Adrenal gland (tissue), 12 donors: ENCODE measurements around the gene AP1M1. TPM values are rescaled to one million over a fixed set of nuclear protein-coding genes. Genes with fewer than 3 reads are reported as not detected.

Experiments
- DNase-seq, 7 donors: peaks; one replicate each; pipeline ENCODE4 v3.0.0-alpha.2; 2019 to 2020
- H3K27ac ChIP-seq, 5 donors: fragments of 200-600 bp; sonication (generic) in 4 of 5; 1 replicate in 3 of 5; 2 replicates in 2 of 5; pipeline versions ENCODE4 v1.5.1 to v1.8.0; 2016 to 2020; ENCODE audit warnings: mild to moderate bottlenecking in 1 of 5
- H3K27me3 ChIP-seq: fragments of 200-600 bp; 2 replicates; pipeline ENCODE4 v1.8.0; 2021
- H3K36me3 ChIP-seq, 2 donors: fragments of 200-600 bp; replicated peaks in 1 of 2; 1 replicate in 1 of 2; 2 replicates in 1 of 2; pipeline versions ENCODE4 v1.5.1 to v1.8.0; 2018 to 2022
- H3K4me1 ChIP-seq, 2 donors: fragments of 200-600 bp; replicated peaks in 1 of 2; 1 replicate in 1 of 2; 2 replicates in 1 of 2; pipeline versions ENCODE4 v1.5.1 to v1.8.0; 2018 to 2021
- H3K4me3 ChIP-seq, 4 donors: fragments of 200-600 bp; sonication (generic) in 3 of 4; one replicate each; pipeline ENCODE4 v1.5.1; 2016 to 2018
- H3K9me3 ChIP-seq, 3 donors: fragments of 200-600 bp; sonication (generic) in 1 of 3; replicated peaks in 1 of 3; 1 replicate in 2 of 3; 2 replicates in 1 of 3; pipeline versions ENCODE4 v1.5.1 to v1.8.0; 2016 to 2021
- CTCF ChIP-seq, 6 experiments: fragments of 450-650 bp in 4 of 6; fragments of 200-600 bp in 2 of 6; sonication (generic) in 1 of 6; IDR thresholded peaks; 1 replicate in 5 of 6; 2 replicates in 1 of 6; pipeline versions ENCODE4 v1.5.1 to v1.8.0; 2016 to 2021; ENCODE audit warnings: antibody characterized with exemption in 6 of 6, mild to moderate bottlenecking in 2 of 6, moderate library complexity in 1 of 6
- POLR2A ChIP-seq, 2 donors: fragments of 450-650 bp; IDR thresholded peaks; one replicate each; pipeline ENCODE4 v1.6.1; 2017; ENCODE audit warnings: antibody characterized with exemption in 2 of 2, mild to moderate bottlenecking in 2 of 2, moderate library complexity in 1 of 2
- WGBS, 4 donors: extraction: QIAGEN DNeasy Blood & Tissue Kit in 2 of 4; methylation state at CpG; one replicate each; pipeline versions ENCODE4 v1.1.5 to v1.1.7; 2013 to 2017; 5-methylcytosine and 5-hydroxymethylcytosine counted together
- intact Hi-C, 2 donors: fragments of 100-400 bp; cut with DNase I; formaldehyde crosslinking; loops; one replicate each; pipeline versions ENCODE4 v1.14.1 to v1.15.0; 2022 to 2023
- polyA plus RNA-seq, 3 donors: library from polyadenylated mRNA; stranded (reverse); fragments of 200-250 nt in 2 of 3; fragments of 350-450 nt in 1 of 3; fragmentation: Illumina TruSeq in 1 of 3; extraction: RNeasy Lipid Tissue Mini Kit (QIAGEN cat#74804) in 1 of 3; gene quantifications; one replicate each; pipeline ENCODE4 v1.2.3, GENCODE V29; 2013 to 2014
- total RNA-seq, 9 donors: library from RNA; depleted of rRNA in 4 of 9; stranded (reverse); fragments of >200 nt in 4 of 9; fragments of 120-200 nt in 1 of 9; fragmentation: NEBNext Ultra II Directional in 1 of 9; extraction: Animal tissue kit (Norgen Biotek cat#: 25700) in 1 of 9; gene quantifications; one replicate each; pipeline versions ENCODE4 v1.1.0 to v1.2.4, GENCODE V29; 2013 to 2023
- donor health status: healthy with polysubstance abuse.
- donor health status: Bipolar disorder and iron deficiency.
- donor health status: DM: yes; HTN: yes; CAD: no.
- donor health status: DM: no; HTN: no; CAD: no.
- donor health status: DM: no; HTN: no; CAD: no.
- donor health status: DM: yes; HTN: yes; CAD: no.

AP1M1 gene
- total and polyA plus RNA-seq, 12 donors = 51.3 to 99.6 (median 82.5) TPM

GRCh38 chr19:16218851-16219250 lies 21.1 kb downstream of the AP1M1 start:
- Histone ChIP-seq H3K27me3 (no peaks in the 10 kb centered on the region), H3K4me1 (no peaks in the 10 kb centered on the region), H3K27ac (no peak overlapping the region), H3K9me3 (peaks cover 0 to 19% (median 0%) of the 10 kb centered on the region in 3 donors), H3K36me3 (peaks cover 0 to 10% of the 10 kb centered on the region in 2 donors), H3K4me3 (no peak overlapping the region)
- intact Hi-C loops = no loop called here
- no peak for TF ChIP-seq CTCF (IDR thresholded peaks at IDR 0.05)
- TF ChIP-seq POLR2A (IDR thresholded peaks at IDR 0.05) = no peak
- no peak for DNase-seq
- WGBS, 4 donors = 93 to 100% (median 97%) methylated on average over 2 of the region's 2 CpGs

DNA sequence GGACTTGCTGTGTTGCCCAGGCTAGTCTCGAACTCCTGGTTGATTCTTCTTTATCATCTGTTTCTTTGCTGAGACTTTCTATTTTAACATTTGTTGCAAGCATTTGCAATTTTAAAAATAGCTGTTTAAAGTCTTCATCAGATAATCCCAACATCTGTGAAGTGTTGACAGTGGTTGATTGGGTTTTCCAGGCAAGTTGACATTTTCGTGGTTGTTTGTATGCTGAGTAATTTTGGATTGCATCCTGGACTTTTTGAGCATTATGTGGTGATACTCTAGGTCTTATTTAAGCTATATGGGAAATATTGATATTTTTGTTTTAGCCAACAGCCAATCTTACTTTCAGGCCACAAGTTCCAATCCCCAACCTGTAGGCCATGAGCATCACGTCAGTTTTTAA lies 25.1 kb downstream of the AP1M1 start:
- no peak for TF ChIP-seq POLR2A (IDR thresholded peaks at IDR 0.05)
- TF ChIP-seq CTCF (IDR thresholded peaks at IDR 0.05) = no peak
- no peak for DNase-seq
- H3K27me3 ChIP-seq = no peaks in the 10 kb centered on the region
- no peaks in the 10 kb centered on the region for H3K4me1 ChIP-seq
- no peak overlapping the region for H3K4me3 ChIP-seq
- H3K27ac ChIP-seq = no peak overlapping the region
- H3K9me3 ChIP-seq = peaks cover 0 to 19% (median 0%) of the 10 kb centered on the region in 3 donors
- peaks cover 0 to 46% of the 10 kb centered on the region in 2 donors for H3K36me3 ChIP-seq
- intact Hi-C loops = no loop called here
- 92 to 94% (median 93%) methylated on average over 3 of the region's 3 CpGs for WGBS, 4 donors

DNA sequence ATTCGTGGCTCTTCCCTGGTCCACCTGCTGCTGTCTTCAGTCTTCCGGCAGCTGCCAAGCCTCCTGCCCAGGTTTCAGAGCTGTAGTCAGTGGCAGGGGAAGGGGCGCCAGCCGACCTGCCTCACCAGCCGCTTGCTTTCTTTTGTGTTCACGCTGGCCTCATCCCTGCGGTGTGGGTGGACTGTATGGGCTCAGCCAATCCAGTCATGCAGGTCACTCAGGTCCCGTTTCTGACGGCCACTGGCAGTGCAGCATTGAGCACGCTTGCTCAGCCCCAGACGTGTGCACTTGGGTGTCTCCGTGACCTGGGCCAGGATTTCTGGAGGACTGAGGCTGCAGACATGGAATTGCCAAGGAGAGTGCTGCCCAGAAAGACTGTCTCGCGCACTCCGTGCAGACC lies 26.0 kb downstream of the AP1M1 start:
- Histone ChIP-seq H3K27ac (no peak overlapping the region), H3K36me3 (peaks cover 0 to 56% of the 10 kb centered on the region in 2 donors), H3K4me1 (no peaks in the 10 kb centered on the region), H3K4me3 (no peak overlapping the region), H3K9me3 (peaks cover 0 to 19% (median 0%) of the 10 kb centered on the region in 3 donors), H3K27me3 (no peaks in the 10 kb centered on the region)
- intact Hi-C loops = no loop called here
- TF ChIP-seq POLR2A (IDR thresholded peaks at IDR 0.05) (no peak), CTCF (IDR thresholded peaks at IDR 0.05) (no peak)
- DNase-seq = peak in 1 of 7 donors; percentile 46
- WGBS, 4 donors = 80 to 88% (median 84%) methylated on average over 12 to 15 of the region's 15 CpGs

- Histone ChIP-seq H3K9me3 (peaks cover 0 to 19% (median 0%) of the 10 kb centered on the region in 3 donors), H3K4me1 (no peaks in the 10 kb centered on the region), H3K27ac (no peak overlapping the region), H3K27me3 (no peaks in the 10 kb centered on the region), H3K36me3 (peaks cover 0 to 63% of the 10 kb centered on the region in 2 donors), H3K4me3 (no peak overlapping the region)
- intact Hi-C loops = no loop called here
- DNase-seq = peak in 1 of 7 donors; percentile 46
- no peak for TF ChIP-seq CTCF (IDR thresholded peaks at IDR 0.05)
- no peak for TF ChIP-seq POLR2A (IDR thresholded peaks at IDR 0.05)
- 83 to 100% (median 93%) methylated on average over 12 to 32 of the region's 32 CpGs for WGBS, 4 donors
Observed at GRCh38 chr19:16224293-16225045, 26.8 kb downstream of the AP1M1 start.
